ENCODE results near the gene WDR49.

- no peak for TF ChIP-seq POLR2A (IDR thresholded peaks at IDR 0.05)
- peak; percentile 31 to 60 for TF ChIP-seq CTCF (IDR thresholded peaks at IDR 0.05)
- no peak for TF ChIP-seq POLR2AphosphoS5 (IDR thresholded peaks at IDR 0.05)
- no peak for TF ChIP-seq EP300 (IDR thresholded peaks at IDR 0.05)
Observed at GRCh38 chr3:167684388-167684993, 30.7 kb upstream of the WDR49 start.

Measured in suprapubic skin (tissue), 4 donors.